Measurements from ENCODE around the gene PCSK6. TPM values are rescaled to one million over a fixed set of nuclear protein-coding genes. Genes with fewer than 3 reads are reported as not detected.

Gene PCSK6
- polyA plus RNA-seq, 1 donor from 2014 or later = 1.1 TPM

DNA sequence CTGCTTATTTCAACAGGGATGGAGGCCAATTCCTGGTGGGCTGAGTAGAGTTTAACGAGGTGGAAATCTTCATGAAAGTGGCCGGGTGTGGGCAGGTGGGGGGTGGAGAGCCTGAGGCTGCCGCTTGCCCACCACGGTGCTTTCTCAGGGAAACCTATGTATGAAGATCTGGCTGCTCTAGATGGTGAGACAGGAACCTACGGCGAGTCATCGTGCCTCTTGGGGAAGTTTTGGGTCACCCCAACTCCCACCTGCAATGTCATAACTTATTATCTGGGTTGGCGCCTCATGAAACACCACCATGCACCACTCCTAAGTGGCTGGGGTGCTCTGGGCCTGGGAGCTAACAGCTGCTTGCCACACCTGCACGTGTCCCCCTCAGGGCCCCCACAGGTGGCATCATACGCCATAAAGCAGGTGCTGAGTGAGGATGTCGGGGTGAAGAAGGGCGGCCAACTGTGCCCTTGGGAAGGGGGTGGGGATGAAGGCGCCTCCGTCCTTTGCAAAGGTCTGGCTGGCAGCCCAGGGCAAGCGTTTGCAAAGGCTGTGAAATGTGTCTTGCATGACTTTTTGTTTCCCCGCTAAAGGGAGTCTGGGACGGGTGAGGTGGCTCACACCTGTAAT is 166.5 kb downstream of the PCSK6 start:
- TF ChIP-seq EZH2 (IDR thresholded peaks at IDR 0.05; ENCODE audit: borderline replicate concordance, insufficient read depth, low read length, poor library complexity, severe bottlenecking) (no peak), TAF1 (IDR thresholded peaks at IDR 0.05; ENCODE audit: low read depth) (no peak), POLR2AphosphoS5 (IDR thresholded peaks at IDR 0.05) (no peak), SMC3 (conservative IDR thresholded peaks at IDR 0.05; ENCODE audit: poor library complexity) (no peak), EP300 (conservative IDR thresholded peaks at IDR 0.05; ENCODE audit: poor library complexity, severe bottlenecking) (no peak), MXI1 (conservative IDR thresholded peaks at IDR 0.05; ENCODE audit: poor library complexity, severe bottlenecking) (no peak), RAD21 (conservative IDR thresholded peaks at IDR 0.05) (no peak)
- TF ChIP-seq, protein P1, sequence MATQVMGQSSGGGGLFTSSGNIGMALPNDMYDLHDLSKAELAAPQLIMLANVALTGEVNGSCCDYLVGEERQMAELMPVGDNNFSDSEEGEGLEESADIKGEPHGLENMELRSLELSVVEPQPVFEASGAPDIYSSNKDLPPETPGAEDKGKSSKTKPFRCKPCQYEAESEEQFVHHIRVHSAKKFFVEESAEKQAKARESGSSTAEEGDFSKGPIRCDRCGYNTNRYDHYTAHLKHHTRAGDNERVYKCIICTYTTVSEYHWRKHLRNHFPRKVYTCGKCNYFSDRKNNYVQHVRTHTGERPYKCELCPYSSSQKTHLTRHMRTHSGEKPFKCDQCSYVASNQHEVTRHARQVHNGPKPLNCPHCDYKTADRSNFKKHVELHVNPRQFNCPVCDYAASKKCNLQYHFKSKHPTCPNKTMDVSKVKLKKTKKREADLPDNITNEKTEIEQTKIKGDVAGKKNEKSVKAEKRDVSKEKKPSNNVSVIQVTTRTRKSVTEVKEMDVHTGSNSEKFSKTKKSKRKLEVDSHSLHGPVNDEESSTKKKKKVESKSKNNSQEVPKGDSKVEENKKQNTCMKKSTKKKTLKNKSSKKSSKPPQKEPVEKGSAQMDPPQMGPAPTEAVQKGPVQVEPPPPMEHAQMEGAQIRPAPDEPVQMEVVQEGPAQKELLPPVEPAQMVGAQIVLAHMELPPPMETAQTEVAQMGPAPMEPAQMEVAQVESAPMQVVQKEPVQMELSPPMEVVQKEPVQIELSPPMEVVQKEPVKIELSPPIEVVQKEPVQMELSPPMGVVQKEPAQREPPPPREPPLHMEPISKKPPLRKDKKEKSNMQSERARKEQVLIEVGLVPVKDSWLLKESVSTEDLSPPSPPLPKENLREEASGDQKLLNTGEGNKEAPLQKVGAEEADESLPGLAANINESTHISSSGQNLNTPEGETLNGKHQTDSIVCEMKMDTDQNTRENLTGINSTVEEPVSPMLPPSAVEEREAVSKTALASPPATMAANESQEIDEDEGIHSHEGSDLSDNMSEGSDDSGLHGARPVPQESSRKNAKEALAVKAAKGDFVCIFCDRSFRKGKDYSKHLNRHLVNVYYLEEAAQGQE (IDR thresholded peaks at IDR 0.05; ENCODE audit: borderline replicate concordance) = no peak
- TF ChIP-seq, protein P2, sequence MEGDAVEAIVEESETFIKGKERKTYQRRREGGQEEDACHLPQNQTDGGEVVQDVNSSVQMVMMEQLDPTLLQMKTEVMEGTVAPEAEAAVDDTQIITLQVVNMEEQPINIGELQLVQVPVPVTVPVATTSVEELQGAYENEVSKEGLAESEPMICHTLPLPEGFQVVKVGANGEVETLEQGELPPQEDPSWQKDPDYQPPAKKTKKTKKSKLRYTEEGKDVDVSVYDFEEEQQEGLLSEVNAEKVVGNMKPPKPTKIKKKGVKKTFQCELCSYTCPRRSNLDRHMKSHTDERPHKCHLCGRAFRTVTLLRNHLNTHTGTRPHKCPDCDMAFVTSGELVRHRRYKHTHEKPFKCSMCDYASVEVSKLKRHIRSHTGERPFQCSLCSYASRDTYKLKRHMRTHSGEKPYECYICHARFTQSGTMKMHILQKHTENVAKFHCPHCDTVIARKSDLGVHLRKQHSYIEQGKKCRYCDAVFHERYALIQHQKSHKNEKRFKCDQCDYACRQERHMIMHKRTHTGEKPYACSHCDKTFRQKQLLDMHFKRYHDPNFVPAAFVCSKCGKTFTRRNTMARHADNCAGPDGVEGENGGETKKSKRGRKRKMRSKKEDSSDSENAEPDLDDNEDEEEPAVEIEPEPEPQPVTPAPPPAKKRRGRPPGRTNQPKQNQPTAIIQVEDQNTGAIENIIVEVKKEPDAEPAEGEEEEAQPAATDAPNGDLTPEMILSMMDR (IDR thresholded peaks at IDR 0.05; ENCODE audit: poor library complexity, severe bottlenecking) = no peak
- H3K27me3 ChIP-seq (ENCODE audit: insufficient read depth, low read depth, low read length) = no peaks in the 10 kb centered on the region
- H3K9me2 ChIP-seq (ENCODE audit: insufficient read depth, low read length) = no peaks in the 10 kb centered on the region
- no peak overlapping the region for H3K4me2 ChIP-seq (ENCODE audit: low read length)
- no peak overlapping the region for H3K27ac ChIP-seq (ENCODE audit: low read length)
- H4K20me1 ChIP-seq (ENCODE audit: insufficient read depth) = no peaks in the 10 kb centered on the region
- no peak overlapping the region for H2AFZ ChIP-seq (ENCODE audit: low read depth, low read length)
- H3K9ac ChIP-seq (ENCODE audit: low read length) = no peak overlapping the region
- no peaks in the 10 kb centered on the region for H3K79me2 ChIP-seq (replicated peaks; ENCODE audit: insufficient read depth, low read length)
- H3K36me3 ChIP-seq (ENCODE audit: insufficient read depth, low read length) = no peaks in the 10 kb centered on the region
- H3F3A ChIP-seq (ENCODE audit: insufficient read depth, low read length, poor library complexity, severe bottlenecking) = no peaks in the 10 kb centered on the region
- no peak overlapping the region for H3K4me3 ChIP-seq (ENCODE audit: low read length)
- no peaks in the 10 kb centered on the region for H3K9me3 ChIP-seq (ENCODE audit: low read length)

DNA sequence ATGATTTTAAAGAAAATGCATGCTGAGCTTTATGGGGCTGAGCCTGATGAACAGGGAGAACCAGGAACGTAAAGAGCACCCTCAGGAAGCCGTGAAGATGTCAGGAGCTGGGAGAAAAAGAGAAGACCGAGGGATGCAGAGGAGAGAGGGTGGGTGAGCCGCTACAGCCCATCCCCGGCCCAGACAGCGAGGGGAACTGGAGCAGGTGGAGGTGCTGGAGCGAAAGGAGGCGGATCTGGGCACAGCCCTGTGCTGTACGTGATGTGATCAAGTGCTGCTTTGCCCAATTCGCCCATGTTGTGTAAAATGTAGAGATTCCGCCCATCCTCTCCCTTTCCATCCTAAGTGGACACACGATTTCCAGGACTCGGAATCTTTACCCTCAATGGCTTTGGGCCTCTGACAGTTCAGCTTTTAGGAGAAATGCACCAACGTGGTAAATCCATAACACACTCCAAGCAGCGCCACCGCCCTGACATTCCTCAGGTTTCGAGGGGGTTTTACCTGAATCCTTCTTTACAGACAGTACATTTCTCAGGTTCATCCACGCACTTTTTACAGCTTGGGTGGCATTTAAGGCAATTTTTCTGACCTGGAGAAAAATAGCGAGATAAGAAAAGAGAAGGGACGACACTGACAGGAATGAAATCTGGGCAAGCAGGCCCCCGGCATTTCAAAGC is 167.4 kb downstream of the PCSK6 start:
- no peaks in the 10 kb centered on the region for H3K79me2 ChIP-seq (replicated peaks; ENCODE audit: insufficient read depth, low read length)
- TF ChIP-seq MXI1 (conservative IDR thresholded peaks at IDR 0.05; ENCODE audit: poor library complexity, severe bottlenecking) (no peak), EP300 (conservative IDR thresholded peaks at IDR 0.05; ENCODE audit: poor library complexity, severe bottlenecking) (no peak), RAD21 (conservative IDR thresholded peaks at IDR 0.05) (no peak), SMC3 (conservative IDR thresholded peaks at IDR 0.05; ENCODE audit: poor library complexity) (no peak), EZH2 (IDR thresholded peaks at IDR 0.05; ENCODE audit: borderline replicate concordance, insufficient read depth, low read length, poor library complexity, severe bottlenecking) (no peak), TAF1 (IDR thresholded peaks at IDR 0.05; ENCODE audit: low read depth) (no peak), POLR2AphosphoS5 (IDR thresholded peaks at IDR 0.05) (no peak)
- TF ChIP-seq, protein P1 (IDR thresholded peaks at IDR 0.05; ENCODE audit: borderline replicate concordance) = no peak
- TF ChIP-seq, protein P2 (IDR thresholded peaks at IDR 0.05; ENCODE audit: poor library complexity, severe bottlenecking) = no peak
- H3K9ac ChIP-seq (ENCODE audit: low read length) = no peak overlapping the region
- no peak overlapping the region for H3K4me3 ChIP-seq (ENCODE audit: low read length)
- no peak overlapping the region for H3K27ac ChIP-seq (ENCODE audit: low read length)
- no peaks in the 10 kb centered on the region for H3F3A ChIP-seq (ENCODE audit: insufficient read depth, low read length, poor library complexity, severe bottlenecking)
- H2AFZ ChIP-seq (ENCODE audit: low read depth, low read length) = no peak overlapping the region
- no peaks in the 10 kb centered on the region for H3K9me3 ChIP-seq (ENCODE audit: low read length)
- H3K4me2 ChIP-seq (ENCODE audit: low read length) = no peak overlapping the region
- H3K36me3 ChIP-seq (ENCODE audit: insufficient read depth, low read length) = no peaks in the 10 kb centered on the region
- no peaks in the 10 kb centered on the region for H4K20me1 ChIP-seq (ENCODE audit: insufficient read depth)
- H3K9me2 ChIP-seq (ENCODE audit: insufficient read depth, low read length) = no peaks in the 10 kb centered on the region
- no peaks in the 10 kb centered on the region for H3K27me3 ChIP-seq (ENCODE audit: insufficient read depth, low read depth, low read length)

Measured in neural cell (in vitro differentiated cells).